ENCODE data around the gene GALNT6. TPM values are rescaled to one million over a fixed set of nuclear protein-coding genes. Genes with fewer than 3 reads are reported as not detected.

The GALNT6 gene
- total and polyA plus RNA-seq, 8 donors, result 3.4 to 155 (median 24.6) TPM

GRCh38 chr12:51434305-51434704 lies 43.1 kb upstream of the GALNT6 start:
- Histone ChIP-seq H3K4me3 (no peak overlapping the region), H3K27ac (no peak overlapping the region), H3K4me1 (peaks cover 0 to 16% (median 3%) of the 10 kb centered on the region in 4 donors), H3K27me3 (no peaks in the 10 kb centered on the region), H3K9me3 (no peaks in the 10 kb centered on the region), H3K36me3 (no peaks in the 10 kb centered on the region)
- no peak for DNase-seq
- 26 to 43% (median 34%) methylated on average over 1 of the region's 1 CpG for WGBS, 5 donors
- TF ChIP-seq POLR2A (IDR thresholded peaks at IDR 0.05) (no peak), CTCF (IDR thresholded peaks at IDR 0.05) (no peak), EP300 (IDR thresholded peaks at IDR 0.05) (no peak), POLR2AphosphoS5 (IDR thresholded peaks at IDR 0.05) (no peak)
- intact Hi-C loops (cut with DNase I; ENCODE audit: low total_unique reads), result no loop called here

- no peaks in the 10 kb centered on the region for H3K9me3 ChIP-seq
- TF ChIP-seq EP300 (IDR thresholded peaks at IDR 0.05), result no peak
- TF ChIP-seq POLR2AphosphoS5 (IDR thresholded peaks at IDR 0.05), result no peak
- TF ChIP-seq CTCF (IDR thresholded peaks at IDR 0.05), result no peak
- TF ChIP-seq POLR2A (IDR thresholded peaks at IDR 0.05), result no peak
- no peaks in the 10 kb centered on the region for H3K36me3 ChIP-seq
- no peak for DNase-seq
- H3K4me3 ChIP-seq, result no peak overlapping the region
- no peak overlapping the region for H3K27ac ChIP-seq
- 86 to 93% (median 88%) methylated on average over 2 of the region's 2 CpGs for WGBS, 5 donors
- peaks cover 0 to 16% (median 4%) of the 10 kb centered on the region in 4 donors for H3K4me1 ChIP-seq
- intact Hi-C loops (cut with DNase I; ENCODE audit: low total_unique reads), result no loop called here
- no peaks in the 10 kb centered on the region for H3K27me3 ChIP-seq
These were observed 41.7 kb upstream of the GALNT6 start for GRCh38 chr12:51432921-51433320.

DNA sequence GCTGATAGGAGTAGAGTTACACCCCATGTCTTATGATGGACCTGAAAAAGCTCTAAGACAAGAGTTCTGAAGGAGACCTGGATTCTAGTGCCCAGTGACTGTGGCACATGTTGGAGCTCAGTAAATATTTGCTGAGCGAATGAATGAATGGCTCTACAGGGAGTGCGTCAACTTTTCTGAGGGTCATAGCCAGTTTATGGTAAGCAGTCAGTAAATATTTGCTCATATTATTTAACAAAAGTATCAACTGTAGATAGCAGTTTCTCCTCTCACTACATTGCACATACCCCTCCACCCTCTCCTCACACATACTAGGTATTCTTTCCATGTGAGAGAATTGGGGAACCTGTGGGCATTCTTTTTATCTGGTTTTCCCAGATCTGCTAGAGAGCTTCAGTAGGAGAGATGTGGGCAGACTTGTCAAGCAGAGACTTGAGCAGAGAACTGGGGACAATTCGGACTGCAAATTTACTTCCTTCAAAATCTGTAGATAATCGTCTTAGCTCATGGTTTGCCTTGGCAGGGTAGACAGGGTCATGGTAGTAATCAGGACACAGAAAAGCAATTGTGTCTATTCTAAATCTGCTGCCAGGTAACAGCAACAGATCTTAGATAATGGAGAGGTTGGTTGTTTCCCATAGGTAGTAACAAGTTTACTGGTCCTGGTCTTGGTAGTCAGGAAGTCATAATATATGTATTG lies 39.1 kb upstream of the GALNT6 start:
- intact Hi-C loops (cut with DNase I; ENCODE audit: low total_unique reads), result no loop called here
- peaks cover under 1 to 16% (median 4%) of the 10 kb centered on the region in 4 donors for H3K4me1 ChIP-seq
- DNase-seq, result peak; percentile 40 to 76
- H3K36me3 ChIP-seq, result no peaks in the 10 kb centered on the region
- H3K9me3 ChIP-seq, result no peaks in the 10 kb centered on the region
- TF ChIP-seq EP300 (IDR thresholded peaks at IDR 0.05), result no peak
- TF ChIP-seq CTCF (IDR thresholded peaks at IDR 0.05), result no peak
- no peak for TF ChIP-seq POLR2A (IDR thresholded peaks at IDR 0.05)
- TF ChIP-seq POLR2AphosphoS5 (IDR thresholded peaks at IDR 0.05), result peak in 2 of 3 donors; percentile 27 to 34
- peaks cover 0 to 7% (median under 1%) of the 10 kb centered on the region in 3 donors for H3K27me3 ChIP-seq
- H3K27ac ChIP-seq, result peak overlapping the region; percentile 30 to 69 (median 40)
- WGBS, 5 donors, result 29 to 46% (median 35%) methylated on average over 4 of the region's 4 CpGs
- H3K4me3 ChIP-seq, result no peak overlapping the region

- intact Hi-C loops (cut with DNase I; ENCODE audit: low total_unique reads), result no loop called here
- DNase-seq, result no peak
- Histone ChIP-seq H3K27me3 (peaks cover 0 to 13% (median 7%) of the 10 kb centered on the region in 3 donors), H3K27ac (peak overlapping the region in 4 of 5 donors; percentile 6 to 69 (median 25)), H3K36me3 (no peaks in the 10 kb centered on the region), H3K4me1 (peaks cover 7 to 22% (median 10%) of the 10 kb centered on the region in 4 donors), H3K9me3 (no peaks in the 10 kb centered on the region), H3K4me3 (no peak overlapping the region)
- 86 to 95% (median 93%) methylated on average over 4 of the region's 4 CpGs for WGBS, 5 donors
- TF ChIP-seq POLR2A (IDR thresholded peaks at IDR 0.05) (no peak), POLR2AphosphoS5 (IDR thresholded peaks at IDR 0.05) (no peak), CTCF (IDR thresholded peaks at IDR 0.05) (no peak), EP300 (IDR thresholded peaks at IDR 0.05) (no peak)
These were observed 38.5 kb upstream of the GALNT6 start for GRCh38 chr12:51429700-51430099.

Measured in stomach (tissue), 9 donors.